Neural crest cell (in vitro differentiated cells): Measurements from ENCODE around the gene VTA1. TPM values are rescaled to one million over a fixed set of nuclear protein-coding genes. Genes with fewer than 3 reads are reported as not detected.

ENCODE experiments used
- DNase-seq: peaks from one replicate; pipeline ENCODE4 v3.0.0; 2021; ENCODE audit warnings: low read depth, mixed read lengths, low spot score
- H3K27ac Mint-ChIP-seq: one replicate; pipeline ENCODE4 v1.8.0; 2021; ENCODE audit warnings: mild to moderate bottlenecking, mixed read lengths; ENCODE audit not compliant: unreplicated experiment
- H3K27me3 Mint-ChIP-seq: 2 replicates; pipeline ENCODE4 v1.8.0; 2021; ENCODE audit warnings: low read depth, mild to moderate bottlenecking, mixed read lengths
- H3K36me3 Mint-ChIP-seq: 2 replicates; pipeline ENCODE4 v1.8.0; 2021; ENCODE audit warnings: low read depth, mild to moderate bottlenecking, mixed read lengths
- H3K4me1 Mint-ChIP-seq: 2 replicates; pipeline ENCODE4 v1.8.0; 2021; ENCODE audit warnings: mixed read lengths
- H3K4me3 Mint-ChIP-seq: one replicate; pipeline ENCODE4 v1.8.0; 2021; ENCODE audit warnings: mild to moderate bottlenecking, mixed read lengths
- H3K9me3 Mint-ChIP-seq: 2 replicates; pipeline ENCODE4 v1.8.0; 2021; ENCODE audit warnings: mixed read lengths
- total RNA-seq: library from RNA; stranded (reverse); gene quantifications from 2 replicates; pipeline ENCODE4 v1.2.1, GENCODE V29; 2021
- TF ChIP-seq, protein P1 (sequence below): fragments of 200-600 bp; sonication (generic); conservative IDR thresholded peaks from 2 replicates; pipeline ENCODE4 v1.5.0; 2021; ENCODE audit warnings: antibody characterized with exemption, mild to moderate bottlenecking

The VTA1 gene
- total RNA-seq, 1 donor from 2014 or later: 48.1 TPM

DNA sequence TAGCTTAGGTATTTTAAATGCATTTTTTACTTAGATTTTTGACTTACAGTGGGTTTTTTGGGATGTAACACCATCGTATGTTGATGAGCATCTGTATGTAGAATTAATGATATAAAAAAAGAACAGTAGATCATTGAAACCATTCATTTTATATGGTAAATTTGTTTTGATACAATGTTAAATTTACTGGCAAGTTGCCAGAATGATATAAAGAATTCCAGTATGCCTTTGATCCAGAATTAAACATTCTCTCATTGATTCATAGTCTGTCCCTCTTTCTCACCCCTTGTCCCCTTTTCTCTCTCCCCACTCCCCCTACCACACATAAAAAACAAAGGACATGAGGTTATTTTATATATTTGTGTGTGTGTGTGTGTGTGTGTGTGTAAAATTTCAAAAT, 45.3 kb downstream of the VTA1 start:
- DNase-seq: no peak
- Mint-ChIP-seq H3K4me3 (no peak overlapping the region), H3K36me3 (peaks cover 13% of the 10 kb centered on the region), H3K4me1 (peaks cover 6% of the 10 kb centered on the region), H3K27me3 (no peaks in the 10 kb centered on the region), H3K9me3 (no peaks in the 10 kb centered on the region), H3K27ac (no peak overlapping the region)
- TF ChIP-seq, protein P1, sequence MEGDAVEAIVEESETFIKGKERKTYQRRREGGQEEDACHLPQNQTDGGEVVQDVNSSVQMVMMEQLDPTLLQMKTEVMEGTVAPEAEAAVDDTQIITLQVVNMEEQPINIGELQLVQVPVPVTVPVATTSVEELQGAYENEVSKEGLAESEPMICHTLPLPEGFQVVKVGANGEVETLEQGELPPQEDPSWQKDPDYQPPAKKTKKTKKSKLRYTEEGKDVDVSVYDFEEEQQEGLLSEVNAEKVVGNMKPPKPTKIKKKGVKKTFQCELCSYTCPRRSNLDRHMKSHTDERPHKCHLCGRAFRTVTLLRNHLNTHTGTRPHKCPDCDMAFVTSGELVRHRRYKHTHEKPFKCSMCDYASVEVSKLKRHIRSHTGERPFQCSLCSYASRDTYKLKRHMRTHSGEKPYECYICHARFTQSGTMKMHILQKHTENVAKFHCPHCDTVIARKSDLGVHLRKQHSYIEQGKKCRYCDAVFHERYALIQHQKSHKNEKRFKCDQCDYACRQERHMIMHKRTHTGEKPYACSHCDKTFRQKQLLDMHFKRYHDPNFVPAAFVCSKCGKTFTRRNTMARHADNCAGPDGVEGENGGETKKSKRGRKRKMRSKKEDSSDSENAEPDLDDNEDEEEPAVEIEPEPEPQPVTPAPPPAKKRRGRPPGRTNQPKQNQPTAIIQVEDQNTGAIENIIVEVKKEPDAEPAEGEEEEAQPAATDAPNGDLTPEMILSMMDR: no peak

DNA sequence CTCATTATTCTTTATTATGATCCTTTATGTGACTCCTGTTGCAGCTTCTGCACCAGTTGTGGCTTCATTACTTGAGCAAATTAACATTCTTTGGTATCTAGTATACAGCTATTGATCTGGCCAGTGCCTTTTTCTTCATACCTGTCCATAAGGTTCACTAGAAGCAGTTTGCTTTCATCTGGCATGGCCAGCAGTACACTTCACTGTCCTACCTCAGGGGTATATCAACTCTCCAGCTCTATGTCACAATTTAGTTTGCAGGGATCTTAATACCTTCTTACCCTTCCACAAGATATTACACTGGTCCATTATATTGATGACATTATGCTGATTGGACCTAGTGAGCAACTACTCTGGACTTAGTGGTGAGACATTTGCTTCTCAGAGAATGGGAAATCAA, 46.6 kb downstream of the VTA1 start:
- no peak for DNase-seq
- Mint-ChIP-seq H3K27ac (no peak overlapping the region), H3K4me3 (no peak overlapping the region), H3K9me3 (no peaks in the 10 kb centered on the region), H3K4me1 (peaks cover 6% of the 10 kb centered on the region), H3K36me3 (peaks cover 15% of the 10 kb centered on the region), H3K27me3 (no peaks in the 10 kb centered on the region)
- TF ChIP-seq, protein P1: no peak

DNA sequence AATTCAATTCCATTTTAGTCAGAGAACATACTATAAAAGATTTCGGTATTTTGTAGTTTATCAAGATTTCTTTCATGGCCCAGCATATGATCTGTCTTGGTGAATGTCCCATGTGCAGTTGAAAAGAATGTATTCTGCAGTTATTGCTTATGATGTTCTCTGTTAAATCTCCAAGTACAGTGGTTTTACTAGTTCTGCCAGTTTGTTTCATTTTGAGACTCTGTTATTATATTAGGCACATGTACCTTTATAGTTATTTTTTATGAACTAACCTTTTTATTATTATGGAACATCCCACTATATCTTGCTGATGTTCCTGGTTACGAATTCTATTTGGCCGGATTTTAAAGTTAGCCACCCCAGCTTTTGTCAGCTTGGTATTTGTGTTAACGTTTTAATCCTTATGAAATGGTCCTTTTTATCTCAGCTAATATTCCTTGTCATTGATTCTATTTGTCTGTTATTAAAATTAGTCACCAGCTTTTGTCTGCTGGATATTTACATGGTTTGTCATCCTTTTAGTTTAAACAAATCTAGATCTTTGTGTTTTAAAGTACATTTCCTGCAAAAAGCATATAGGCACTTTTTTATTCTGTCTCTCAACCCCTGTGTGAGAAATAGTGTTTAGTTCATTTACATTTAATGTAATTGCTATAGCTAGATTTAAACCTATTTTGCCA, 48.9 kb downstream of the VTA1 start:
- H3K36me3 Mint-ChIP-seq: peaks cover 18% of the 10 kb centered on the region
- H3K4me1 Mint-ChIP-seq: no peaks in the 10 kb centered on the region
- DNase-seq: no peak
- H3K9me3 Mint-ChIP-seq: no peaks in the 10 kb centered on the region
- no peaks in the 10 kb centered on the region for H3K27me3 Mint-ChIP-seq
- TF ChIP-seq, protein P1: no peak
- H3K27ac Mint-ChIP-seq: peak overlapping the region; percentile 81
- no peak overlapping the region for H3K4me3 Mint-ChIP-seq

DNA sequence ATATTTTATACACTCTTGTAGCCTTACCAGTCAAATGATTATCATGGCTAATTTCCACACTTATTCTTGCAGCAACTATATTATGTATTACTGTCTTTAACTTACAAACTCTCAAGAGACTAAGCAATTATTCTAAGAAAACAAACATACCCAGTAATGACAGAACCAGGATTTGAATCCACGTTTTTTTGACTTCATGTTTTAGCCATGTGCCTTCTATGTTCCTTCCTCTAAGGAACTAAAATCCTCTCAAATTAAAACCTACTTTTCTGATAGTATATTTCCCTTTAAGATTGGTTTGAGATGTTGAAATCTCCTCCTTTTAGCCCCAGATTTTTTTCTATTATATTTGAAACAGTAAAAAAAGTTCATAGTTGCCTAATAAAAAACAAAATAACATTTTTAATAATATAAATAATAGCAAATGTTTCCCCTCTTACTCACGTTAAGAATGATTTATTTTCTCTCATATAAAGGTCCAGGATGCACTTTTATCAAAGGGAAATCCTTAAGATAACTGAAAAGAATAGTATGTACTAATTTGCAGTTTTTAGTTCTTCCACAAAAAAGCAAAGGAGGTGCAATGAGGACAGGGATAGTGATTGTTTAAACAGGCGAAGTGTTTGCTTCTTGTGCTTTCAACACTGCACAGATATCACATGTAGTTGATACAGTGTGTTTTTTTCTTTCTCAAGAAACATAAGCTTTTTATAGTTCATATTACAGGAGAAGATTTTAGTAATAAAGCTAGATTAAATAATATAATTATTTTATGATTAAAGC, 54.0 kb downstream of the VTA1 start:
- no peaks in the 10 kb centered on the region for H3K27me3 Mint-ChIP-seq
- TF ChIP-seq, protein P1: no peak
- no peak overlapping the region for H3K4me3 Mint-ChIP-seq
- no peak overlapping the region for H3K27ac Mint-ChIP-seq
- peaks cover 28% of the 10 kb centered on the region for H3K36me3 Mint-ChIP-seq
- H3K4me1 Mint-ChIP-seq: no peaks in the 10 kb centered on the region
- no peaks in the 10 kb centered on the region for H3K9me3 Mint-ChIP-seq
- DNase-seq: no peak

DNA sequence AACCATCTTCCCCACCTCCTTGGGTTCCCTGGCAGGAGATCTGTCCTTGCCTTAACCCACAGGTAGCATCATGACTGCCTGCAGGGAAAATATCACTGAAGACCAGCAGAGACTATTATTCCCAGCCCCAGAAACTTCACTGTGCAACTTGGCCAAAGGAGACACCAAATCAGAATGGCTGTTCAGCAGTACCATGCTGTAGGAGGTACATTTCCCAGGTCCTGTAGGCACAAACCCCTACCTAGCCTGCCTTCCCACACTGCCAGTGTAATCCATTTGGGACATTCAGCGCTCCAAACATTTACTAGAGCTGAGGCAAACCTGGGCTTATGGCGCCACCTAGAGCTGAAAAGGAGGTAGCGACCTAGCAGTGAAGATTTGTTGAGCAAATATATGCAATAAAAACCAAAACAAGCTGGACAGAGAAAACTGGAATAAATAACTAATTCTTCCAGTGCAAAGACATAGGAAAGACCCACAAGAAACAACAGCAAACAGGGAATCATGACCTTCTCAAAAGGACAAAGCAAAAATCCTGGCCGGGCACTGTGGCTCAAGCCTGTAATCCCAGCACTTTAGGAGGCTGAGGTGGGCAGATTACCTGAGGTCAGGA, 60.3 kb downstream of the VTA1 start:
- peaks cover 21% of the 10 kb centered on the region for H3K9me3 Mint-ChIP-seq
- TF ChIP-seq, protein P1: peak; percentile 77
- H3K4me3 Mint-ChIP-seq: no peak overlapping the region
- peak; percentile 20 for DNase-seq
- H3K27me3 Mint-ChIP-seq: no peaks in the 10 kb centered on the region
- H3K36me3 Mint-ChIP-seq: peaks cover 63% of the 10 kb centered on the region
- H3K27ac Mint-ChIP-seq: no peak overlapping the region
- H3K4me1 Mint-ChIP-seq: no peaks in the 10 kb centered on the region
